ENCODE results near the gene PDCD7.
"Not testable (repeated sequence)": the region's sequence is repeated elsewhere in the genome, so short reads cannot be mapped to it uniquely, and the experiment has no call there.

Gene PDCD7

DNA sequence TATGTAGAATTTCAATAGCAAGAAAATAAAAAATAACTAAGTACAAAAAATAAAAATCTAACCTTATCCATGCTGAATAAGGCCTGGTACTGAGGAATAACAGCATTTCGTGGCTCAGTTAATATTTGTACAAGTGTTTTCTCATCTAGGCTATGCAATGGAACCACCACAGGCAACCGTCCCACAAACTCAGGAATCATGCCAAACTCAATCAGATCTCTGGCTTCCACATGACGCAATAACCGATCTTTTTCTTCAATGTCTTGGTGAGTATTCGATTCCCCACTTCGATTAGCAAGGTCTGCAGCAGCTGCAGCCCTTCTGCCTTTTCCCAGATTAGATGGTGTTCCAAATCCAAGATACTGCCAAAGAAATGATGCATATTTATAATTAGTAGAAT lies 21.1 kb upstream of the PDCD7 start:
- no peak overlapping the region for H3K4me3 ChIP-seq (ENCODE audit: low read length)
- DNase-seq (ENCODE audit: low read depth) = no peak
- TF ChIP-seq, protein P1, sequence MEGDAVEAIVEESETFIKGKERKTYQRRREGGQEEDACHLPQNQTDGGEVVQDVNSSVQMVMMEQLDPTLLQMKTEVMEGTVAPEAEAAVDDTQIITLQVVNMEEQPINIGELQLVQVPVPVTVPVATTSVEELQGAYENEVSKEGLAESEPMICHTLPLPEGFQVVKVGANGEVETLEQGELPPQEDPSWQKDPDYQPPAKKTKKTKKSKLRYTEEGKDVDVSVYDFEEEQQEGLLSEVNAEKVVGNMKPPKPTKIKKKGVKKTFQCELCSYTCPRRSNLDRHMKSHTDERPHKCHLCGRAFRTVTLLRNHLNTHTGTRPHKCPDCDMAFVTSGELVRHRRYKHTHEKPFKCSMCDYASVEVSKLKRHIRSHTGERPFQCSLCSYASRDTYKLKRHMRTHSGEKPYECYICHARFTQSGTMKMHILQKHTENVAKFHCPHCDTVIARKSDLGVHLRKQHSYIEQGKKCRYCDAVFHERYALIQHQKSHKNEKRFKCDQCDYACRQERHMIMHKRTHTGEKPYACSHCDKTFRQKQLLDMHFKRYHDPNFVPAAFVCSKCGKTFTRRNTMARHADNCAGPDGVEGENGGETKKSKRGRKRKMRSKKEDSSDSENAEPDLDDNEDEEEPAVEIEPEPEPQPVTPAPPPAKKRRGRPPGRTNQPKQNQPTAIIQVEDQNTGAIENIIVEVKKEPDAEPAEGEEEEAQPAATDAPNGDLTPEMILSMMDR (IDR thresholded peaks at IDR 0.05; ENCODE audit: insufficient read depth, low read depth, low read length, missing control alignments) = no peak

DNA sequence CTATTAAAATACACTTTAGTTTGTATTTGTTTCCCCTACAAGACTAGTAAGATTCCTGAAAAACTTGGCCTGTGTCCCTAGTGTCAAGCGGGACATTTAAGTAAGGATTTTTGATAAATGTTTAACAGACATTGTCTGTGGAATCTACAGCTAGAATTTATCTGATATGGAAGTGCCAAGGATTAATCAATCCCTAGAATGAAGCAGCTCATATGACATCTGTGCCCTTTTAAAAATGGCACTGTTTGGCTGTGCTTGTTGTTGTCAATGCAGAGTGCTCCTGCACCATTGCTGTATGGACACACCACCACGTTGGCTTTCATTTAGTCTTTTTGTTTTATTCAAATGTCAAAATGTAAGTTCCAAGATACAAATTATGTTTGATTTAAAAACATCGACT lies 14.3 kb upstream of the PDCD7 start:
- TF ChIP-seq, protein P1 (IDR thresholded peaks at IDR 0.05; ENCODE audit: insufficient read depth, low read depth, low read length, missing control alignments) = no peak
- DNase-seq (ENCODE audit: low read depth) = no peak
- no peak overlapping the region for H3K4me3 ChIP-seq (ENCODE audit: low read length)

DNA sequence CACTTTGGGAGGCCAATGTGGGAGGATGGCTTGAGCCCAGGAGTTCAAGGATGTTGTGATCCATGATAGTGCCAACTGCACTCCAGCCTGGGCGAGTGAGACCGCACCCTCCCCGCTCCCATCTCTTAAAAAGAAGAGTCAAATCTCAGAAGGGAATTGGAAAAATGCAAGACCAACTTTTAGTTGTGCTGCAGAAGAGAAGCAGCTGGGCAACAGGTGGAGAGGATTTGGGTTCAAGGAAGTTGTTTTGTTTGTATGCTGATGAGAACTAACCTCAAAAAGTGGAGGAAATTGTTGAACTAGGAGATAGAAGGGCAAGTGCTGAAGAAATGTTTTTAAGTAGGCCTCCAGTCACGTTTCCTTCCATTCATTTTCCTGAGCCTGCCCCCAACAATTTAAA lies 12.8 kb upstream of the PDCD7 start:
- no peak for DNase-seq (ENCODE audit: low read depth)
- TF ChIP-seq, protein P1 (IDR thresholded peaks at IDR 0.05; ENCODE audit: insufficient read depth, low read depth, low read length, missing control alignments) = no peak
- H3K4me3 ChIP-seq (ENCODE audit: low read length) = no peak overlapping the region

DNA sequence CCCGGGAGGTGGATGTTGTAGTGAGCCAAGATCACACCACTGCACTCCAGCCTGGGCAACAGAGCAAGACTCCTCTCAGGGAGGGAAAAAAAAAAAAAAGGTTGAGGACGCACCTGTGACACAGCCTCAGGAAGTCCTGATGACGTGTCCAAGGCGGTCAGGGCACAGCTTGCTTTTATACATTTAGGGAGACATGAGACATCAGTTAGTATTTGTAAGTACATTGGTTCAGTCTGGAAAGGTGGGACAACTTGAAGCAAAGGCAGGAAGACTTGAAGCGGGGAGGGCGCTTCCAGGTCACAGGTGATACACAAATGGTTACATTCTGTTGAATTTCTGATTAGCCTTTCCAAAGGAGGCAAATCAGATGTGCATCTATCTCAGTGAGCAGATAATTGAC lies 5.0 kb upstream of the PDCD7 start:
- peak; percentile 42 for DNase-seq (ENCODE audit: low read depth)
- H3K4me3 ChIP-seq (ENCODE audit: low read length) = not testable (repeated sequence)

DNA sequence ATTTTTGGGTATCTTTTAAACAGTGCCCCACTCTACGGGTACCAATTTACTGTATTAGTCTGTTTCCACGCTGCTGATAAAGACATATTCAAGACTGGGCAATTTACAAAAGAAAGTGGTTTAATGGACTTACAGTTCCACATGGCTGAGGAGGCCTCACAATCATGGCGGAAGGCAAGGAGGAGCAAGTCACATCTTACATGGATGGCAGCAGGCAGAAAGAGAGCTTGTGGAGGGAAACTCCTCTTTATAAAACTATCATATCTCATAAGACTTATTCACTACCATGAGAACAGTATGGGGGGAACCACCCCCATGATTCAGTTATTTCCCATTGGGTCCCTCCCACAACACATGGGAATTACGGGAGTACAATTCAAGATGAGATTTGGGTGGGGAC lies 4.3 kb upstream of the PDCD7 start:
- H3K4me3 ChIP-seq (ENCODE audit: low read length); DNase-seq (ENCODE audit: low read depth): not testable (repeated sequence)

GRCh38 chr15:65137089-65137488 lies 3.5 kb upstream of the PDCD7 start:
- H3K4me3 ChIP-seq (ENCODE audit: low read length); DNase-seq (ENCODE audit: low read depth): not testable (repeated sequence)

GRCh38 chr15:65134538-65134937 lies 930 bp upstream of the PDCD7 start:
- no peak for DNase-seq (ENCODE audit: low read depth)
- TF ChIP-seq, protein P1 (IDR thresholded peaks at IDR 0.05; ENCODE audit: insufficient read depth, low read depth, low read length, missing control alignments) = no peak
- no peak overlapping the region for H3K4me3 ChIP-seq (ENCODE audit: low read length)

- TF ChIP-seq, protein P1 (IDR thresholded peaks at IDR 0.05; ENCODE audit: insufficient read depth, low read depth, low read length, missing control alignments) = no peak
- peak; percentile 49 for DNase-seq (ENCODE audit: low read depth)
- peak overlapping the region; percentile 84 for H3K4me3 ChIP-seq (ENCODE audit: low read length)
Observed at GRCh38 chr15:65132878-65133547, 595 bp downstream of the PDCD7 start.

DNA sequence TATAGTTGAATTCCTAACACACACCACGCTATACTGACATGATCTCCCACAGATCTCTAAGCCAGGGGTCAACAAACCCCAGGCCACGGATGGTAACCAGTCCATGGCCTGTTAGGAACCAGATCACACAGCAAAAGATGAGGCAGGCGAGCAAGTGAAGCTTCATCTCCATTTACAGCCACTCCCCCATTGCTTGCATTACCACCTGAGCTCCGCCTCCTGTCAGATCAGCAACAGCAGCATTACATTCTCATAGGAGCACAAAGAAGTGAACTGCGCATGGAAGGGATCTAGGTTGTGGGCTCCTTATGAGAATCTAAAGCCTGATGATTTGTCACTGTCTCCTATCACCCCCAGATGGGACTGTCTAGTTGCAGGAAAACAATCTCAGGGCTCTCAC lies 2.7 kb downstream of the PDCD7 start:
- TF ChIP-seq, protein P1 (IDR thresholded peaks at IDR 0.05; ENCODE audit: insufficient read depth, low read depth, low read length, missing control alignments) = no peak
- H3K4me3 ChIP-seq (ENCODE audit: low read length) = no peak overlapping the region
- peak; percentile 39 for DNase-seq (ENCODE audit: low read depth)
